HG03558 (cell line): ENCODE data around the gene GPR4.

Experiments
- ATAC-seq: cut with Tn5 transposase; IDR thresholded peaks from one replicate; pipeline ENCODE4 v1.9.1; 2021; ENCODE audit warnings: moderate number of reproducible peaks; ENCODE audit not compliant: unreplicated experiment; ENCODE audit errors: extremely low read depth

The GPR4 gene

GRCh38 chr19:45591004-45591637 is 10.9 kb downstream of the GPR4 start:
- ATAC-seq = no peak

GRCh38 chr19:45590300-45591003 is 11.6 kb downstream of the GPR4 start:
- no peak for ATAC-seq

GRCh38 chr19:45589768-45590167 is 12.2 kb downstream of the GPR4 start:
- ATAC-seq = no peak

GRCh38 chr19:45587873-45588272 is 14.1 kb downstream of the GPR4 start:
- no peak for ATAC-seq

- ATAC-seq = no peak
Measured at GRCh38 chr19:45585158-45585577, 16.8 kb downstream of the GPR4 start.

GRCh38 chr19:45584332-45585157 is 17.5 kb downstream of the GPR4 start, which contains the start of gene OPA3:
TSS of gene OPA3 (minus strand) at chr19:45584802. CDS start at chr19:45584764, 38 bp downstream.
- peak; percentile 60 for ATAC-seq

GRCh38 chr19:45581576-45581975 is 20.4 kb downstream of the GPR4 start:
- no peak for ATAC-seq

- ATAC-seq = no peak
Measured at GRCh38 chr19:45578861-45579260, 23.2 kb downstream of the GPR4 start.

GRCh38 chr19:45577111-45577905 is 24.7 kb downstream of the GPR4 start:
- ATAC-seq = no peak

GRCh38 chr19:45576682-45577081 is 25.3 kb downstream of the GPR4 start:
- ATAC-seq = no peak

GRCh38 chr19:45575216-45575615 is 26.8 kb downstream of the GPR4 start:
- no peak for ATAC-seq

- ATAC-seq = no peak
Measured at GRCh38 chr19:45574526-45574925, 27.5 kb downstream of the GPR4 start.

GRCh38 chr19:45571457-45572220 is 30.4 kb downstream of the GPR4 start:
- no peak for ATAC-seq

GRCh38 chr19:45569619-45570421 is 32.2 kb downstream of the GPR4 start:
- ATAC-seq = no peak

- no peak for ATAC-seq
Measured at GRCh38 chr19:45568732-45569131, 33.3 kb downstream of the GPR4 start.

GRCh38 chr19:45567609-45568008 is 34.4 kb downstream of the GPR4 start:
- ATAC-seq = no peak

GRCh38 chr19:45564131-45564780 is 37.8 kb downstream of the GPR4 start:
- no peak for ATAC-seq

- ATAC-seq = no peak
Measured at GRCh38 chr19:45560686-45561085, 41.3 kb downstream of the GPR4 start.
